GM12878 (cell line): ENCODE data around the gene SYNDIG1. TPM values are rescaled to one million over a fixed set of nuclear protein-coding genes. Genes with fewer than 3 reads are reported as not detected.

Experiments used
- ATAC-seq: fragments of 200-7000 bp; cut with Tn5 transposase; 3 replicates; pipeline ENCODE4 v1.9.1; 2020; ENCODE audit warnings: mild to moderate bottlenecking, moderate library complexity
- BruUV-seq: library from RNA; stranded (reverse); fragments of 400-500 nt; replicated peaks from 2 replicates; lab custom pipeline; 2021; lab: Mats Ljungman, UMichigan
- CTCF ChIA-PET: fragments of 300-600 bp; sonication (Branson Sonifier 250); formaldehyde crosslinking; extraction: SDS; loops from one replicate; lab custom pipeline; 2021; ENCODE audit warnings: inconsistent platforms; lab: Yijun Ruan, JAX
- POLR2A ChIA-PET: fragments of 350-600 bp; formaldehyde crosslinking; extraction: SDS; loops from one replicate; lab custom pipeline; 2021; ENCODE audit warnings: inconsistent platforms; lab: Charles Lee
- RAD21 ChIA-PET: fragments of 300-600 bp; sonication (Branson Sonifier 250); formaldehyde crosslinking; loops from one replicate; lab custom pipeline; 2023; ENCODE audit warnings: antibody characterized with exemption; ENCODE audit not compliant: unreplicated experiment; lab: Charles Lee
- SMC1A ChIA-PET: fragments of 300-600 bp; sonication (Branson Sonifier 250); formaldehyde crosslinking; loops from one replicate; lab custom pipeline; 2023; ENCODE audit not compliant: unreplicated experiment, uncharacterized antibody; lab: Charles Lee
- DNase-seq: peaks from one replicate; pipeline ENCODE4 v3.0.0-alpha.2; 2011; ENCODE audit warnings: low read depth, low spot score
- FAIRE-seq: peaks from 3 replicates; lab custom pipeline; 2011; peaks lifted over from hg19 to GRCh38; lab: Jason Lieb, UNC
- H2AFZ ChIP-seq: 2 replicates; pipeline ENCODE4 v1.6.0; 2011; ENCODE audit warnings: low read depth, low read length, control low read depth; ENCODE audit not compliant: control insufficient read depth
- H3K27ac ChIP-seq: 2 replicates; pipeline ENCODE4 v1.5.1; 2011; ENCODE audit warnings: control low read depth; ENCODE audit not compliant: control insufficient read depth, insufficient read depth
- H3K27me3 ChIP-seq, 2 experiments: replicated peaks in 1 of 2; 2 replicates each; pipeline versions ENCODE4 v1.6.0 to v1.6.1; 2011; ENCODE audit warnings: low read length in 1 of 2; ENCODE audit not compliant: control insufficient read depth in 2 of 2, insufficient read depth in 2 of 2
- H3K36me3 ChIP-seq, 2 experiments: 2 replicates each; pipeline ENCODE4 v1.5.1; 2011; ENCODE audit warnings: low read length in 1 of 2; ENCODE audit not compliant: control insufficient read depth in 2 of 2, insufficient read depth in 2 of 2
- H3K4me1 ChIP-seq: 2 replicates; pipeline ENCODE4 v1.6.1; 2011; ENCODE audit warnings: mild to moderate bottlenecking, low read length, moderate library complexity, mixed read lengths; ENCODE audit not compliant: control insufficient read depth, insufficient read depth
- H3K4me2 ChIP-seq: 2 replicates; pipeline ENCODE4 v1.6.0; 2011; ENCODE audit warnings: control low read depth; ENCODE audit not compliant: control insufficient read depth, insufficient read depth
- H3K4me3 ChIP-seq: fragments of 200-600 bp; sonication (generic); 2 replicates; pipeline ENCODE4 v1.5.1; 2016
- H3K79me2 ChIP-seq: 2 replicates; pipeline ENCODE4 v1.6.0; 2011; ENCODE audit warnings: low read length; ENCODE audit not compliant: control insufficient read depth, insufficient read depth
- H3K9ac ChIP-seq: 2 replicates; pipeline ENCODE4 v1.8.0; 2011; ENCODE audit warnings: low read length, control low read depth, mixed read lengths; ENCODE audit not compliant: control insufficient read depth, insufficient read depth
- H3K9me3 ChIP-seq: replicated peaks from 3 replicates; pipeline ENCODE4 v1.5.1; 2011; ENCODE audit warnings: mild to moderate bottlenecking, low read length; ENCODE audit not compliant: control insufficient read depth, insufficient read depth
- H4K20me1 ChIP-seq: 2 replicates; pipeline ENCODE4 v1.6.0; 2011; ENCODE audit not compliant: control insufficient read depth, insufficient read depth
- FOS ChIP-seq: IDR thresholded peaks from 3 replicates; pipeline ENCODE4 v1.6.1; 2011; ENCODE audit warnings: borderline replicate concordance; ENCODE audit not compliant: insufficient read length; ENCODE audit errors: extremely low read depth
- IKZF1 ChIP-seq: fragments of 450-650 bp; conservative IDR thresholded peaks from 2 replicates; pipeline ENCODE4 v1.6.1; 2017; ENCODE audit warnings: antibody characterized with exemption, mild to moderate bottlenecking
- JUNB ChIP-seq: IDR thresholded peaks from 2 replicates; pipeline ENCODE4 v1.6.1; 2016; ENCODE audit warnings: antibody characterized with exemption, mild to moderate bottlenecking
- MXI1 ChIP-seq: fragments of 150-350 bp; IDR thresholded peaks from 2 replicates; pipeline ENCODE4 v1.6.1; 2011; ENCODE audit warnings: low read depth, mild to moderate bottlenecking, inconsistent platforms, low read length, improper control_type of control experiment
- RAD21 ChIP-seq: IDR thresholded peaks from 2 replicates; pipeline ENCODE4 v1.6.1; 2011; ENCODE audit warnings: mild to moderate bottlenecking, low read depth, low read length, moderate library complexity; ENCODE audit not compliant: insufficient read depth
- RB1 ChIP-seq: fragments of 450-650 bp; formaldehyde crosslinking; IDR thresholded peaks from 2 replicates; pipeline ENCODE4 v1.6.1; 2017; ENCODE audit warnings: mild to moderate bottlenecking, borderline replicate concordance
- RUNX3 ChIP-seq: IDR thresholded peaks from 2 replicates; pipeline ENCODE4 v1.6.1; 2012; ENCODE audit warnings: low read length, inconsistent platforms
- SMARCA5 ChIP-seq: fragments of 450-650 bp; IDR thresholded peaks from 2 replicates; pipeline ENCODE4 v1.6.1; 2017; ENCODE audit warnings: mild to moderate bottlenecking
- ZNF217 ChIP-seq: fragments of 450-650 bp; IDR thresholded peaks from 2 replicates; pipeline ENCODE4 v1.6.1; 2017; ENCODE audit warnings: antibody characterized with exemption, mild to moderate bottlenecking
- WGBS: methylation state at CpG from one replicate; pipeline ENCODE4 v1.1.6; 2016; ENCODE audit warnings: low lambda C conversion rate; ENCODE audit not compliant: insufficient replicate concordance, insufficient coverage; ENCODE audit errors: missing lambda C conversion rate; 5-methylcytosine and 5-hydroxymethylcytosine counted together
- in situ Hi-C: fragments of 300-500 bp; cut with MboI; formaldehyde crosslinking; loops from 9 replicates; pipeline ENCODE4 v1.14.3; 2018; ENCODE audit warnings: mixed read lengths
- intact Hi-C: fragments of 100-400 bp; cut with micrococcal nuclease; formaldehyde crosslinking; loops from one replicate; pipeline ENCODE4 v1.14.2; 2022; ENCODE audit not compliant: unreplicated experiment
- polyA plus RNA-seq, 11 experiments: library from polyadenylated mRNA; depleted of rRNA in 4 of 11; unstranded in 6 of 11; stranded (reverse) in 5 of 11; fragments of >200 nt; fragmentation: Nextera tagmentation in 4 of 11; fragmentation: Illumina TruSeq in 1 of 11; extraction: Ambion mirVana in 4 of 11; extraction: Trizol in 1 of 11; gene quantifications; 1 replicate in 1 of 11; 2 replicates in 10 of 11; pipeline versions ENCODE4 v1.2.1 to v1.2.3, GENCODE V29; 2011 to 2016; ENCODE audit warnings: inconsistent platforms in 2 of 11, missing spikeins in 2 of 11, low read depth in 1 of 11
- total RNA-seq, 4 experiments: library from RNA; depleted of rRNA in 3 of 4; stranded (reverse); fragments of >200 nt in 3 of 4; fragmentation: Illumina TruSeq in 1 of 4; extraction: Trizol in 1 of 4; gene quantifications; 2 replicates each; pipeline versions ENCODE4 v1.2.1 to v1.2.3, GENCODE V29; 2013 to 2021
- TF ChIP-seq, protein P1 (sequence below): IDR thresholded peaks from 2 replicates; pipeline ENCODE4 v1.6.1; 2012; ENCODE audit warnings: low read length, inconsistent platforms
- TF ChIP-seq, protein P2 (sequence below): IDR thresholded peaks from 2 replicates; pipeline ENCODE4 v1.6.1; 2012; ENCODE audit warnings: low read depth, low read length, improper control_type of control experiment
- TF ChIP-seq, protein P3 (sequence below): fragments of 450-650 bp; formaldehyde crosslinking; IDR thresholded peaks from 2 replicates; pipeline ENCODE4 v1.4.0; 2020; ENCODE audit warnings: mild to moderate bottlenecking, moderate library complexity
- TF ChIP-seq, protein P4 (sequence below): IDR thresholded peaks from 2 replicates; pipeline ENCODE4 v1.6.1; 2011; ENCODE audit warnings: borderline replicate concordance, low read depth, mild to moderate bottlenecking, moderate library complexity, mixed read lengths, low read length; ENCODE audit not compliant: insufficient read depth; ENCODE audit errors: extremely low read length
- TF ChIP-seq, protein P5 (sequence below): IDR thresholded peaks from 2 replicates; pipeline ENCODE4 v1.6.1; 2012; ENCODE audit warnings: low read depth, low read length, improper control_type of control experiment

SYNDIG1 gene
- total and polyA plus RNA-seq, 10 of the 15 experiments (the other 5 are each of a cell fraction or from before 2014, with no cell fraction given), result not detected

DNA sequence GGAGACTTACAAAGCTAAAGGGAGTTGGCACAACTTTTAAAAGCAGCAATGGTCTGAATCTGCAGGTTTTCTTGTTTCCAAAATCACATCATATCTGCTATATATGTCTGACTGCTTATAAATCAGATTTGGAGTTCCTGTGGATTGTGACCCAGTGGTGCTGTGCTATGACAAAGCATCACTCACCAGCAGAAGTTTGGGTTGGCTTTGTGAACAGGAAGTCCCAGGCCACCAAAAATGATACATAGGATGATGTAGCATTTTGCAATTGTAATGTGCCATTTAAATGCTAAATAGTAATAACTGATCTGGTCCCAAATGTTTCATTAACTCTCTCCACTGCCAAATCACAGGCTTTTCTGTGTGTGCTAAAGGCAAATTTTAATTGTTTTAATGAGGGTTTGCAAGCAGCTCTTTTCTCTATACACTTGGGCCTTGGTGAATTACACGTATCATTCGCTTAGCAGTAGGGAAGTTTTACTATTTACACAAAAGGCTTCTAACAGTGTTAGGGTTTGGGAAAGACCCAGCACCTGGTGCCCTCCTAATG lies 60.8 kb downstream of the SYNDIG1 start (continued):
- TF ChIP-seq JUNB (no peak), MXI1 (no peak)

DNA sequence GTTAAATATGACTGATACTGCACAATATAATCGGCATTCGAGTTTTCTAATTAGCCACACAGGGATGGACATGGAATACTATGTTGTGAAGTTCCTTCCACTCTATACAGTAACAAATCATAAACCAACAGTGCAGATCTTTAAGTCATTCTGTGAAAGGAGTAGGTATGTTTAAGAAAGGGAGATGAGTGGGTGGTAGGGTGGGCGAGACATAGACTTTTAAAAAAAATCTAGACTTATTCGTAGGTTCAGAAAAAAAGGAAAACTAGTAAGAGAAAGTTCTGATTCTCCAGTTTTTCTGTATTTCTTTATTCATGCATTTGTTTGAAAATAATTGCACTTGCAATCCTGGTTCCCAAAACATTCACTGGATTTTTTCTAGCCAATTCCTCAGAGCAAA lies 61.8 kb downstream of the SYNDIG1 start:
- ChIA-PET CTCF (interaction anchor here (1.2 kb wide), 1 partner anchor 379 kb away, joined by 4 read pairs; no protein-coding TSS in a partner anchor), RAD21 (no interaction called here), SMC1A (no interaction called here), POLR2A (no interaction called here)
- DNase-seq, result no peak
- TF ChIP-seq, protein P1, sequence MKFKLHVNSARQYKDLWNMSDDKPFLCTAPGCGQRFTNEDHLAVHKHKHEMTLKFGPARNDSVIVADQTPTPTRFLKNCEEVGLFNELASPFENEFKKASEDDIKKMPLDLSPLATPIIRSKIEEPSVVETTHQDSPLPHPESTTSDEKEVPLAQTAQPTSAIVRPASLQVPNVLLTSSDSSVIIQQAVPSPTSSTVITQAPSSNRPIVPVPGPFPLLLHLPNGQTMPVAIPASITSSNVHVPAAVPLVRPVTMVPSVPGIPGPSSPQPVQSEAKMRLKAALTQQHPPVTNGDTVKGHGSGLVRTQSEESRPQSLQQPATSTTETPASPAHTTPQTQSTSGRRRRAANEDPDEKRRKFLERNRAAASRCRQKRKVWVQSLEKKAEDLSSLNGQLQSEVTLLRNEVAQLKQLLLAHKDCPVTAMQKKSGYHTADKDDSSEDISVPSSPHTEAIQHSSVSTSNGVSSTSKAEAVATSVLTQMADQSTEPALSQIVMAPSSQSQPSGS, result no peak
- TF ChIP-seq, protein P2, sequence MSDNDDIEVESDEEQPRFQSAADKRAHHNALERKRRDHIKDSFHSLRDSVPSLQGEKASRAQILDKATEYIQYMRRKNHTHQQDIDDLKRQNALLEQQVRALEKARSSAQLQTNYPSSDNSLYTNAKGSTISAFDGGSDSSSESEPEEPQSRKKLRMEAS, result no peak
- no peak for TF ChIP-seq SMARCA5
- TF ChIP-seq, protein P3, sequence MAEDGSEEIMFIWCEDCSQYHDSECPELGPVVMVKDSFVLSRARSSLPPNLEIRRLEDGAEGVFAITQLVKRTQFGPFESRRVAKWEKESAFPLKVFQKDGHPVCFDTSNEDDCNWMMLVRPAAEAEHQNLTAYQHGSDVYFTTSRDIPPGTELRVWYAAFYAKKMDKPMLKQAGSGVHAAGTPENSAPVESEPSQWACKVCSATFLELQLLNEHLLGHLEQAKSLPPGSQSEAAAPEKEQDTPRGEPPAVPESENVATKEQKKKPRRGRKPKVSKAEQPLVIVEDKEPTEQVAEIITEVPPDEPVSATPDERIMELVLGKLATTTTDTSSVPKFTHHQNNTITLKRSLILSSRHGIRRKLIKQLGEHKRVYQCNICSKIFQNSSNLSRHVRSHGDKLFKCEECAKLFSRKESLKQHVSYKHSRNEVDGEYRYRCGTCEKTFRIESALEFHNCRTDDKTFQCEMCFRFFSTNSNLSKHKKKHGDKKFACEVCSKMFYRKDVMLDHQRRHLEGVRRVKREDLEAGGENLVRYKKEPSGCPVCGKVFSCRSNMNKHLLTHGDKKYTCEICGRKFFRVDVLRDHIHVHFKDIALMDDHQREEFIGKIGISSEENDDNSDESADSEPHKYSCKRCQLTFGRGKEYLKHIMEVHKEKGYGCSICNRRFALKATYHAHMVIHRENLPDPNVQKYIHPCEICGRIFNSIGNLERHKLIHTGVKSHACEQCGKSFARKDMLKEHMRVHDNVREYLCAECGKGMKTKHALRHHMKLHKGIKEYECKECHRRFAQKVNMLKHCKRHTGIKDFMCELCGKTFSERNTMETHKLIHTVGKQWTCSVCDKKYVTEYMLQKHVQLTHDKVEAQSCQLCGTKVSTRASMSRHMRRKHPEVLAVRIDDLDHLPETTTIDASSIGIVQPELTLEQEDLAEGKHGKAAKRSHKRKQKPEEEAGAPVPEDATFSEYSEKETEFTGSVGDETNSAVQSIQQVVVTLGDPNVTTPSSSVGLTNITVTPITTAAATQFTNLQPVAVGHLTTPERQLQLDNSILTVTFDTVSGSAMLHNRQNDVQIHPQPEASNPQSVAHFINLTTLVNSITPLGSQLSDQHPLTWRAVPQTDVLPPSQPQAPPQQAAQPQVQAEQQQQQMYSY (CRISPR knock-in tag), result no peak
- no peak for TF ChIP-seq IKZF1
- TF ChIP-seq RUNX3, result no peak
- TF ChIP-seq RB1, result no peak
- TF ChIP-seq, protein P4, sequence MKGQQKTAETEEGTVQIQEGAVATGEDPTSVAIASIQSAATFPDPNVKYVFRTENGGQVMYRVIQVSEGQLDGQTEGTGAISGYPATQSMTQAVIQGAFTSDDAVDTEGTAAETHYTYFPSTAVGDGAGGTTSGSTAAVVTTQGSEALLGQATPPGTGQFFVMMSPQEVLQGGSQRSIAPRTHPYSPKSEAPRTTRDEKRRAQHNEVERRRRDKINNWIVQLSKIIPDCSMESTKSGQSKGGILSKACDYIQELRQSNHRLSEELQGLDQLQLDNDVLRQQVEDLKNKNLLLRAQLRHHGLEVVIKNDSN, result no peak
- TF ChIP-seq RAD21, result no peak
- TF ChIP-seq FOS, result no peak
- TF ChIP-seq, protein P5, sequence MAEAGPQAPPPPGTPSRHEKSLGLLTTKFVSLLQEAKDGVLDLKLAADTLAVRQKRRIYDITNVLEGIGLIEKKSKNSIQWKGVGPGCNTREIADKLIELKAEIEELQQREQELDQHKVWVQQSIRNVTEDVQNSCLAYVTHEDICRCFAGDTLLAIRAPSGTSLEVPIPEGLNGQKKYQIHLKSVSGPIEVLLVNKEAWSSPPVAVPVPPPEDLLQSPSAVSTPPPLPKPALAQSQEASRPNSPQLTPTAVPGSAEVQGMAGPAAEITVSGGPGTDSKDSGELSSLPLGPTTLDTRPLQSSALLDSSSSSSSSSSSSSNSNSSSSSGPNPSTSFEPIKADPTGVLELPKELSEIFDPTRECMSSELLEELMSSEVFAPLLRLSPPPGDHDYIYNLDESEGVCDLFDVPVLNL, result no peak
- TF ChIP-seq ZNF217, result no peak
- no TSS peak for BruUV-seq
- no peaks in the 10 kb centered on the region; the same call in 2 of the 3 replicates for H3K9me3 ChIP-seq
- H3K27ac ChIP-seq, result no peak overlapping the region
- no peak for ATAC-seq
- H3K9ac ChIP-seq, result no peak overlapping the region
- no peaks in the 10 kb centered on the region for H3K4me1 ChIP-seq
- intact Hi-C loops (no loop called here), in situ Hi-C loops (no loop called here)
- H2AFZ ChIP-seq, result no peak overlapping the region
- no peaks in the 10 kb centered on the region for H3K27me3 ChIP-seq
- H3K79me2 ChIP-seq, result no peaks in the 10 kb centered on the region
- WGBS, result 16% methylated on average over 4 of the region's 4 CpGs
- no peak overlapping the region for H3K4me3 ChIP-seq
- H3K4me2 ChIP-seq, result no peak overlapping the region
- H4K20me1 ChIP-seq, result no peaks in the 10 kb centered on the region
- FAIRE-seq, result no peak
- no peaks in the 10 kb centered on the region for H3K36me3 ChIP-seq
